HG03097 (cell line): Measurements from ENCODE around the gene ARHGDIB.

ENCODE experiments used
- ATAC-seq: cut with Tn5 transposase; IDR thresholded peaks from one replicate; pipeline ENCODE4 v1.9.1; 2021; ENCODE audit not compliant: unreplicated experiment, low FRiP score

Gene ARHGDIB

DNA sequence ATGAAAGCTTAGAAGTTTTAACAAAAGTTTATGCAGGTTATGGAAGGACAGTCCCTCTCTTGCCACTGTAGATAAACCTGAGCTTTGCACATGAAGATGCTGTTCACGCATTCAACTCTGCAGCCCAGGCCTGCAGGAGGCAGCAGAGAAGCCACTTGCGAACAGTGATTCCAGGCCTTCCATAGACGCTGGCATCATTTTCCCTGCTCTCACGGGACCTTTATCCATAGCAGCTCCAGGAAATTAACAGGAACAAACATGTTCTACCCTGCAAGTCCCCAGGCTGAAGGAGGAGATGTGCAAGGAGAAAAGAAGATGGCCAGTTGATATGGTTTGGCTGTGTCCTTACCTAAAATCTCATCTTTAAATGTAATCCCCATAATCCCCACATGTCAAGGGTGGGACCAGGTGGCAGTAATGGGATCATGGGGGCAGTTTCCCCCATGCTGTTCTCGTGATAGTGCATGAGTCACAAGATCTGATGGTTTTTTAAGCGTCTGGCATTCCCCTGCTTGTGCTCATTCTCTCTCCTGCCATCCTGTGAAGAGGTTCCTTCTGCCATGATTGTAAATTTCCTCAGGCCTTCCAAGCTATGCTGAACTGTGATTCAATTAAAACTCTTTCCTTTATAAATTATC lies 25.1 kb downstream of the ARHGDIB start:
- no peak for ATAC-seq

DNA sequence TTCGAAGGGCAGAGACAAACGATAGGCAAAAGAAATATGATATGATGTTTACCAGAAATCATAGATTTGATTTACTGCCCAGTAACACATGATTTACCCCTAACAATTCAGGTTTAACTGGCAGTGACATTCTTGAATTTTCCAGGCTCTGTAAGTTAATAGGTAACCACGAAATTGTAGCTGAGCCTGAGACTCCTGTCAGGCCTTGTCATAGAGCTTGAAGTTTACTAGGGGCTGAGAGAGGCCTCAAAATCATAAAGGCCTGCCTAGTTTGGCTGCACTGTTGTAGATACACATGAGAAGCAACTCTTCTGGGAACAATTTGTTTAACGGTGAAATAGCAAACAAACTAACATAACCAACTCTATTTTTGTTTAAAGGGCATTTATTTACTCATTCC lies 26.4 kb downstream of the ARHGDIB start:
- no peak for ATAC-seq

DNA sequence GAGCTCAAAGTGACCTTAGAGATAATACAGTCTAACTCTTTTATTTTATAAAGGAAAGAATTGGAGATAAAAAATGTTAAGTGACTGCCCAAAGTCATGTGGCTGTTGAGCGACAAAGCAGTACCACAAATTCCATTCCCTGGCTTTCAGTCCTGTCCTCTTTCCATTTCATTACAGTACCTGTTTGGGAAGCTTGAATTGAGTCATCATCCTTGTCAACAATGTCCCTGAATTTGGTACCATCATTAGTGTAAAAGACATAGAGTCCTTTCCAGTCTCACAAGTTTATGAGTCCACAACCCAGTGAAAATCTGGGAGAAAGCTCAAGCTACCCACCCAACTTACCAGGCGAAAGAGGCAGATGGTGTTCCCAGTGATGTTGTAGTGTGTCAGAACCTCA lies 26.9 kb downstream of the ARHGDIB start:
- no peak for ATAC-seq

DNA sequence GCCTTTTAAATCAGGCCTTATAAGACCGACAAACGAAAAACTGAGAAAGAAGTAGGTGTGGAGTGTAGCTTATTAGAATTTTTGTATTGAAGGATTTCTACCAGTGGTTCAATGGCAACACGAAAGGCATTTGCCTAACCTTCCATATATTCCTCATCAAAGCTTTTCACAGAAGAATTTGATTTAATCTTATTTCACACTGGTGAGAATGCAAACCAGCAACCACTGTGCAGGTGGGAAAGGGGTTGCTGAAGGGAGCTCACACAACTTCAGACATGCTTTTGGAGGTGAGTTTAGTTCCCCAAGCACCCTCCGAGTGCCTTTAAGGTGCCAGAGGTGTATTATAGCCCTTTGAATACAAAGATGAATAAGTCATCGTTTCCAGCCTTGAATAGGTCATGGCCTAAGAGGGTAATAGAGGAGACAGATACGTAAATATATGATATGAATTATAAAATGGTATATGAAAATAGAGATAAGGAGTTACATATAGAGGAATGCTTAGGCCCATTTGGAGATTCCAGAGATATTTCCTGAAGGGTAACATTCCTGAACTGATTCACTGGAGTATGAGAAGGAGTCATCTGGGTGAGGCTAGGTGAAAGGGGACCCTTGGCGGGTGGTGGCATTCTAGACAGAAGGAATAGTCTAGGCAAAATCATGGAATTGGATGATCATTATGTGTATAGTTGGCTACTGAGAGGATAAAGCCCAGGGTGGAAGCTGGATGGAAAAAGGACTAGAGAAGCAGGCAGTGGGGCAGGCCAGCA lies 29.4 kb downstream of the ARHGDIB start:
- no peak for ATAC-seq

DNA sequence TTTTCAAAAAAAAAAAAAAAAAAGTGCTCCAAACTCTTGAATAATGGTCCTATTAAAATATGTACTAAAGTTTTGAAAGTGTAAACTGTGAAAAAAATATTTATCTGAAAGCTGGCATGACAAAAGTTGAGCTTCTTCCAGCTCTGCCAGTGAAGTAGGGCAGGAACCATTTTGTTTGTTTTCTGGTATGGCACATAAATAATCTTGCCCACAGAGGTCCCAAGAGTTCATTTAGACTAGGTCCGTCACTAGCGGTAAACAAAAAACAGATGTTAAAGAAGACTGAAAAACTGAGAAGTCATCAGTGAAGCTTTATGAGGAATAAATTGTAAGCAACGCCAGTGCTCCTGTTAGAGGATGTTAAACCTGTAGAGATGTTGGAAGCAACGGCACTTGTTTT lies 30.0 kb downstream of the ARHGDIB start:
- no peak for ATAC-seq

DNA sequence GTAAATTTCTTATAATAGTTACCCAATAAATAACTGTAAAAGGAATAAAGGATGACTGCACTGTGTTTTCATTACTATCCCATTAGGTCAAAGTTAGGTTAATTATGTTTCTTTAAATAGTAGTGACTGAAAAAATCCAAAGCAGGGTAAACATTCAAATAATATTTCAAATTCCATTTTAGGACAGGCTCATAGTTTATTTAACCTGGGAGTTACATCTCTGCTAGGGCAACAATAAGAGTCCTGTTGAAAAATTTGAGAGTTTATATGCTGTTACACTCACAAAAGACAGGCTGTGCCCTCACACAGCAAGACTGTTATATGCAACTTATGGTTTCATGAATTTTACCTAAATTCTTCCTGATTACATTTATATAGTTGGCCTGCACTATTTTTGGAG lies 31.1 kb downstream of the ARHGDIB start:
- ATAC-seq = no peak

DNA sequence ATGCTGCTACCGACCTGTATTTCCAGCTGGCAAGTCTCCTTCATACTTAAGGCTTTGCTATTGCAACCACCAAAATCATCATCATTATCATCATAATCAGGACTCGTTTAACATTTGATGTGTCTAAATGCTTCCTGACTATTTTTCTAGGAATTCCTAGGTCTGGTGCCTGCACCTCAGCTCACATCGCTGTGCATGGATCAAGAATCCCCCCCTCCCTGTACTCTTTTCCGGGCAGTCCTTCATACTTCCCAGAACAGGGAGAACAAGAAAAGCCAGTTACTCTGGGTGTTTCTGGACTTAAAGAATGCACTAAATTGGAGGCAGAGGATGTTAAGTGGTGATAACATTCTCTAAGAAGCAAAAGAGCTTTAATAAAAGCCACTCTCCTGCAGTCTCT lies 32.5 kb downstream of the ARHGDIB start:
- no peak for ATAC-seq

DNA sequence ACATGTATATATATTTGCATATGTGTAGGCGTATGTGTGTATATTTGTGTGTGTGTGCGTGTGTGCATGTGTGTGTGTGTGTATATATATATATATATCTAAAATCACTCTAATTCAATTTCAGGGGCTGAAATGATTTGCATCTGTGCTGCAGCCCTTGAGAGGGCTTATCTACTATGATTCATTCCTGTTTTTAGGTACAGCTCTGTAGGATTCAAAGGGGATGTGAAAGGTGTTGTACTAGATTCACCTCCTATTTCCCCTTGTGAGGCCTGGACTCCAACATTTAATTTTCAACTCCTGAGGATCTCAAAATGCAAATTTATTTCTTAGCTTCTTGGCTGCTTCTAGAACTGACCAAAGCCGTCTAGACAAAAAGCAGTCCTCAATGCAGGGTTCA lies 34.1 kb downstream of the ARHGDIB start:
- ATAC-seq = no peak

DNA sequence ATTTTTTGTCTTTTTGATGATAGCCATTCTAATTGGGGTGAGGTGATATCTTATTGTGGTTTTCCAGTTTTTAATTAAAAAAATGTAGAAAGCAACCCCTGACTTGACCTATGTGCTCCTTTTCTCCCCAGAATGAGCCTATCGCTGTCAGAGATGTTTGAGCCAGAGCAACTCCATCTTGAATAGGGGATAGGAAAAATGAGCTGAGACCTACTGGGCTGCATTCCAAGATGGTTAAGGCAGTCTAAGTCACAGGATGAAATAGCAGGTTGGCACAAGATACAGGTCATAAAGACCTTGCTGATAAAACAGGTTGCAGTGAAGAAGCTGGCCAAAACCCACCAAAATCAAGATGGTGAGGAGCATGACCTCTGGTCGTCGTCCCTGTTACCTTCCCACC lies 36.9 kb downstream of the ARHGDIB start:
- ATAC-seq = no peak

DNA sequence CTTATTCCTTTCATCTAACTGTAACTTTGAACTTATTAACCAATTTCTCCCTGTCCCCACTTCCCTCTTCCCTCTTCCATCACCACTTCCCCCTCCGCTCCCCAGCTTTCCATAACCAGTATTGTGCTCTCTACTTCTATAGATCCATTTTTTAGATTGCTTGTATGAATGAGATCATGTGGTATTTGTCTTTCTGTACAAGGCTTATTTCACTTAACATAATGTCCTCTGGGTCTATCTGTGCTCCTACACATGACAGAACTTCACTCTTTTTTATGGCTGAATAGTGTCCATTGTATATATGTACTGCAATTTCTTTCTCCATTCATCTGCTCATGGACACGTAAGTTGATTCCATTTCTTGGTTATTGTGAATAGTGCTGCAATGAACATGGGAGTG lies 37.5 kb downstream of the ARHGDIB start:
- no peak for ATAC-seq

DNA sequence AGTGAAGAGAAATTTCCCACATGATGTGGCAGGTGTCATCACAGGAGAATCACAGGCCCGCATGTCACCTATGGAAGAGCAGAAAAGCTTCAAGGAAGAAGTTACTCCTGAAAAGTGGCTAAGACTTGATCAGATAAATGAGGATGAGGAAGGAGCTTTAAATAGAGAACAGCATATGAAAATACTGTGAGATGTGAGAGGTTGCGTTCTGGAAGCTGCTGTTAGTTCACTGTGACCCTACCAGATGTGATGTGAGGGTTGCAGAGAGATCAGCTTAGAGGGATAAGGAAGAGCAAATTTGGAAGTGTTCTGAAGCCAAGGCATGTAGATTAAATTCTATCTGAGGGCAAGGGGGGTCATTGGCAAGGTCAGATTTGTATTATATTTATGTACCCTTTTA lies 40.2 kb downstream of the ARHGDIB start:
- ATAC-seq = no peak

DNA sequence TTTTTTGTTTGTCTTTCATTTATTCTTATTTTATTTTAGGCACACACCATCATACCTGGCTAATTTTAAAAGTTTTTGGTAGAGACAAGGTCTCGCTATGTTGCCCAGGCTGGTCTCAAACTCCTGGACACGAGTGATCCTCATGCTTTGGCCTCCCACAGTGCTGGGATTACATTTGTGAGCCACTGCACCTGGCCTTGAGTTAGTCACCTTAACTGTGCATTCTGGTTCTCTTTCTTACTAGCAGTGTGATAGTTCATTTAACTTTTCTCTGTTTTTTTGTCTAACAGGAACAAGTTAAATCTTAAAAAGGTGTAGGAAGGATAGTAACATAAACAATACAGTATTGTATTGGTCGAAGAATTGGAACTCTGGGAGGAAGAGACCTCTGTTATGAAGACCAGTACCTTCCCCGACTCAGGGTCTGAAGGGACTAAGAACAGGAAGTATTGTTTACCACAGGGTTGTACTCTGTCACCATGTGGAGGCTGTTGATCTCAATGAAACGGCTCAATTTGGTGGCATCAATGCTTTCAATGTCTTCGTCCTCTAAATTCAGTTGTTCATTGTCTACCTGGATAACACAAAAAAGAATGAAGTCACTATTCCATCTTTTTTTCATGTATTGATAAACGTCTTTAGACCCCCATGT lies 40.8 kb downstream of the ARHGDIB start:
- no peak for ATAC-seq

DNA sequence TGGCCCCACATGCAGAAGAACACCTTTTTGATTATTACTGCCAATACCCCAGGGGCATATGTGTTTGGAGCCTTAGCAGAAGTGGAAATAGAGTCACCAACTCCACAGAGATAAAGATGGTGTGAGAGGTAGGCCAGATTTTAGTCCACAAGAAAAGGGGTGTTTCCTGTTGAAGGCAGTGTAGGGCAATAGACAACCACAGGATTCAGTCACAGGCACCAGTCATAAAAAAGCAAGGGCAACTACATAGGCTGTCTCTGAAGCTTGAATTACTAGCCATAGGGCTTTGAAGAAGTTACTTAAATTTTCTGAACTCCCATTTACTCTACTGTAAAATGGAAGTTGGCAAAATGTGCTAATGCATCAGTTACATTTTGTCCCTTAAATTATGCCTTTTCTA lies 41.9 kb downstream of the ARHGDIB start:
- no peak for ATAC-seq

DNA sequence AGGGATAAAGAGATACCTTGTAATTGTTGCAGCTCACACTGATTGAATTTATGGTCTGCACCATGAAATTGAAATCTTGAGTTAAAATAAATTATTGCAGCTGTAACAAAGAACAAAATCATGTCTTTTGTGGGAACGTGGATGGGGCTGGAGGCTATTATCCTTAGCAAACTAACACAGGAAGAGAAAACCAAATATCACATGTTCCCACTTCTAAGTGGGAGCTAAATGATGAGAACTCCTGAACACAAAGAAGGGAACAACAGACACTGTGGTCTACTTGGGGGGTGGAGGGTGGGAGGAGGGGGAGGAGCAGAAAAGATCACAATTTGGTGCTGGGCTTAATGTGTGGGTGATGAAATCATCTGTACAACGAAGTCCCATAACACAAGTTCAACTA lies 45.7 kb downstream of the ARHGDIB start:
- no peak for ATAC-seq

DNA sequence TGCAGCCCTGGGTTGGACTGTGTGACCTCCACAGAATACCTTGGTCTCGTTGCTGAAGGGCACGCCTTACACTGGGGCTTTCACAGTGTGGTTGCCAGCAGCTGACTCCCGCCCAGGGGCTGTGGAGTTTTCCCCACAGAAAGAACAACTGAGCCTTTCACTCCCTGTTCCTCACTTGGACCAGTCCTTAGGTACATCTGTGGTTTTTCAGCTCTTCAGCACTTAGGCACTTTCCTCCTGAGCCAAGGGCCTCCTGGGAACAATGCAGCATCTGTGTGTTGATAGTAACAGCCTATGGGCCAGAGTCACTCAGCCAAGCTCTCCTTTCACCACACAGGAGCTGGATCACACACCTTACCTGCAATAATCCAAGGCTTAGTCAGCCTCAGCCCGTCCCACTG lies 48.0 kb downstream of the ARHGDIB start:
- no peak for ATAC-seq

DNA sequence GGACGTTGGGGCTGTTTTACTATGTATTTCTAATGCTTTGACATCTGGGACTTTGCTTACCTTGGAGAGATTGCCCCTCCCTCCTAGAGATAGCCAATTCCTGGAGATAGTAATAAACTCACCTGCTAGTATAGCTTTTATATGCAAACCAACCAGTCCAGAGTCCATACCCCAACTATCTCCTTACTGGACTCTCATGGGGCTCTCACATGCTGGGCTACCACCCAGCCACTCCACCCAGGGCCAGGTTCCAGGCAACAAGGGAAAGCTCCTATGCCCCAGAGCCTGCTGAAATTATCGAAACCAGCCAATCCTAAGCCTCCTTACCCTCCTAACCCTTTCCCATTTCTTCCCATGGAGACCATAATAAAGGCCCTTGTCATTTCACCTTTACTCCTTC lies 50.3 kb downstream of the ARHGDIB start:
- ATAC-seq = no peak

DNA sequence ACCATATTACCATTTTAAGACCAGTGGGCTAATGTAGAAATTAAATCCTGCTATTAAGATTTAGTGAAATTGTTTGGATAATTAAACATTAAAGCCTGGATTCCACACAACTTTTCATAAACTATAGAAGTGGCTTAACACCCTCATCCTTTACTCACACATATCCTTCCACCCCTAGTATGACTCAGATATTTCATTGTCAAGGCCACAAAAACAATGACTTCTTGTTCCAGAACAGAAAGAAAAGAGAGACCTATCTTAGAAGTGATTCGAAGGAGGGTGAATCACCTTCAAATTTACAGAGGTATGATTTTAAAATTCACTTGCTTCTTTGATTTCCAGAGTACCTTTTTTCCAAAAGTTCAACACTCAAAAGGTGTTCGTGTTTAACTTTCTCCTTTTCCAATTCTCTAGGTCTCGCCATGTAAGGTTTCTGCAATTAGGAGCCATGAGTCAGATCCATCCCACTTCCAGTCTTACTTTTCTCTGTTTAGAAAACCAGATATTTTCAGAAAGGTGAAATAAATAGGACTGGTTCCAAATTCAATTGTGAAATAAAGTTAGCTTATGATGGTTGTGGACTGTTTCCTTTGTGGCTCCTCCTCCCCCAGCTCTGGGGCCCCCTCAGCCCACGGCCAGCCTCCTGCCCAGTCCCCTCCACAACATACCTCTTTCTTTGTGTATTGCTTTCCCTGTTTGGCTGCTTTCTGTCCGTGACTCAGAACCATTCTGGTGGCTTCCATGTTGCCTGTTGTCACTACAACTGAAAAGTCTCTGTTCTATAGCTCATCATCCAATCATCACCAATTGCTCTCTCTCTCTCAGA lies 51.1 kb downstream of the ARHGDIB start:
- no peak for ATAC-seq

DNA sequence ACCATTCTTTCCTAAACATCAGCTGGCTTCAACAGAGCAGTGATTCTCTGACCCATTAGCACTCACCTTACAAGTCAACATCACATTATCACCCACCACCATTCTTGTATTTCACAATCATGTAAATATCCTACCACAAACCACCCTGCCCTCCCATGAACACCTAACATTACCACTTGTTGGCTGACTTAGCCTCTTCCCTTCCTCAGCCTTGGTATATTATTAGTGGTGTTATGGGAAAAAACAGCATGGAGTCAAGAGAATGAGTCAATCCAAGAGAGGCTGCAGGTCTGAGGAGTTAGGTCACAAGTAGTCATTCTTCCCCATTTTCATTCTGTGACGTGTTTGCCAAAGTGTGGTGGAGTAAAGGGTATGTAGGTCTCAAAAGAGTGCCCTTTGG lies 53.4 kb downstream of the ARHGDIB start:
- no peak for ATAC-seq

DNA sequence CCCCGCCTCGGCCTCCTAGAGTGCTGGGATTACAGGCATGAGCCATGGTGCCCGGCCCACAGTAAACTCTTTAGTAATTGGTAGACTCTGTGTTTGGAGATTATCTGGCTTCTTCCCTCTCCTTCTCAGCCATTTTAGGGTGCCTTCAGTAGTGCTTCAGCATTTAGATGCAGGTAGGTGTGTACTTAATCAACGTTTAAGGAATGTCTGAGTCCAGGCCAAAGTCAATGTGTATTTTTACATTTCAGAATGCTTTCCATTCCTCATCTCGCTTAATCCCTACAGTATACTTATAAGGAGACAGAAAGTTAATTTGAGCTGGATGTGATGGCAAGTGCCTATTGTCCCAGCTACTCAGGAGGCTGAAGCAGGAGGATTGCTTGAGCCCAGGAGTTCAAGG lies 55.3 kb downstream of the ARHGDIB start:
- no peak for ATAC-seq

DNA sequence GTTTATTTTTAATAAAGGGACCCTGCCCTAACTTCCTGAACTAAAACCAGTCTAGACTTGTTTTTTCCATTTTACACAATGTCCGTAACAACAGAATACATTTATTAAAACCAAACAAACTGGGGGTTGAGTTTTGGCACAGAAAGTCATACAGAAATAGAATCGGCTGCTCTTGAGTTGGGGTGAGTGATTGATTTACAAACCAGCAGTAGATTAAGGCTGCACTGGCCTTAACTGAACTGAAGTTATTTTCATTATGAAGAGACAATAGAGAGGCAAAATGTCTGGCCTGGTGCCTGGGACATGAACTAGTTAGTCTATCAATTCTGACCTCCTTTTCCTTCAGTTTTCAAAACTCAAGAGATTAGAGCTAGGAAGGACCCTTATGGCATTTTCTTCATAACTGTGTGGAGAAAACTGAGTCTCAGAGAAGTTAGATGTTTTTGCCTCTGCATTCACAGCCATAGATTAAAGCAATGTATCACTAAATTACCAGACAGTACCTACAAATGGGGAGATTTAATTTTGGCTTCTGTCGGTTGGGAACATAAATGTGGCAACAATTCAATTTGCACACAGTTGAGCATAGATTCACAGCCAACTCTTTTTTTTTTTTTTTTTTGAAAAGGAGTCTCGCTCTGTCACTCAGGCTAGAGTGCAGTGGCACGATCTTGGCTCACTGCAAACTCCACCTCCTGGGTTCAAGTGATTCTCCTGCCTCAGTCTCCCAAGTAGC lies 56.0 kb downstream of the ARHGDIB start:
- no peak for ATAC-seq

DNA sequence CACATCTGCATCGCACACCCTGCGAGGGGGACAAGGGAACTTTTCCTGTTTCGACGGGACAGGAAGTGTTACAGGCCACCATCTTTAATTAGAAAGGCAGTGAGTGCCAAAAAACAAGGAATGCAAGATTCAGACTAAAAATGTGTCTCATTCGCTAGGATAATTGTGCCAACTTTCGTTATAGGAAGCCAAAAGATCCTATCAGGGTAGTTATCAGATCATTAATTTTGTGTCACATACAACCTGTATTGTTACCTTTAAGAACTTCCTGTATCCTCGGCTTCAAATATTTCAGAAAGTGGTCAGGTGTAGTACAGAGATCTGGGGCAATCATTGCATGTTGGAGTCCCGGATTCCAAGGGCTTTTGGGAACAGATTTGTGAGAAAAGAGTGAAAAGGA lies 56.5 kb downstream of the ARHGDIB start:
- no peak for ATAC-seq
